HG02884 (cell line): ENCODE data around the gene PDE1C.

Experiments used
- ATAC-seq: cut with Tn5 transposase; IDR thresholded peaks from one replicate; pipeline ENCODE4 v1.9.1; 2021; ENCODE audit warnings: mild to moderate bottlenecking, moderate library complexity; ENCODE audit not compliant: unreplicated experiment

The PDE1C gene

DNA sequence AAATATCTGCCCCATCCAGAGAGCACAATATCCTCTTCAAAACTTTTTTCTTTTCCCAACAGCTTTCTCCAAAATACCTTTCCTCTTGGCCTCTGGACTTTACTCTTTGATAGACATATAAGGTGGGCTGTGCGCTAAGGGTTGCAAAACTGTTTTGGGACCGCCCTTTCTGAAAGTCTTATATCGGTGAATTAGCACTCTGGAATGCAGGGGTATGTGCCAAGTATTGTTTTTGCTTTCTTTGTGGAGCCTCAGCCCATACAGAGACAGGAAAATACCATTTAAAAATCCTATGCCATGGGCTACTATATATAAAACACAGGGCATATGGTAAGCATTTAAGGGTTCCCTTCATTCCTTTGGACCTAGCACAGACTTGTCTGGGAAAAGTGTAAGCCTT lies 345.5 kb downstream of the PDE1C start:
- no peak for ATAC-seq

DNA sequence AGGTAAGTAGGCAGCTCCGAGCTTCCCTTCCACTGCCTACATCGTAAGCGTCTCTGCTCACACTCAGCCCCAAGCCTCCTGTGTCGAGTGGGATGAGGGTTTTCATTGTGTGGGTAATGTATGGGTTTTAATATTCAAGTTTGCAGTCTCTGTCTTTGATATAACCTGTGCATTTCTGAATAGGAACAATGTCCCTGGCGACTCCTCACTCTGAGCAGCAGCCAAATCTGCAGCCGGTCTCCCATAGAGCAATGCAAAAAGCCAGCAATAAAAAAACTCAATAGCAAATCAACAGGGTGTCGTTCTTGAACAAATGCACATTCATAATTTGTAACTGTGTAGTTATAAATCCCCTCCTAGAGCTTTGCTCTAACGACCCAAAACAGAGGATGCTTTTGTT lies 349.8 kb downstream of the PDE1C start:
- ATAC-seq, result no peak

- ATAC-seq, result no peak
Observed at GRCh38 chr7:31716355-31716754, 353.9 kb downstream of the PDE1C start.

DNA sequence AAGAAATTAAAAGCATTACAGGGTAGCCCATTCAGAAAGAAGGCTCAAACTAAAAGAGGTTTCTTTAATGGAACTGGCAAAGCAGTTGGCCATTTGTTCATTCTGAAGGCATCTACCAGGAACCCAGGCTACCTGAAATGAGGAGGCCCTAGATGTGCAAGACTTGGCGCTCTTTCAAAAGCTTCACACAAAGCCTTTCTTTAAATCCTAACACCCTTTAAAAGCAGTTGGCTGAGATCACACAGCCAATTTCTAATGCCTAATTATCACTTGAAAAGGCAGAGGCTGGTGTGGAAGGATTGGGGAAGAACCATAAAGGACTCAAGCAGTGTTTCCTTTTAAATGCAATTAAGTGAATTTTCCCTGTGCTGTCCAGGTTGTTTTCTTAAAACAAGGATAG lies 360.0 kb downstream of the PDE1C start:
- ATAC-seq, result no peak

GRCh38 chr7:31707089-31707488 lies 363.1 kb downstream of the PDE1C start:
- ATAC-seq, result no peak

DNA sequence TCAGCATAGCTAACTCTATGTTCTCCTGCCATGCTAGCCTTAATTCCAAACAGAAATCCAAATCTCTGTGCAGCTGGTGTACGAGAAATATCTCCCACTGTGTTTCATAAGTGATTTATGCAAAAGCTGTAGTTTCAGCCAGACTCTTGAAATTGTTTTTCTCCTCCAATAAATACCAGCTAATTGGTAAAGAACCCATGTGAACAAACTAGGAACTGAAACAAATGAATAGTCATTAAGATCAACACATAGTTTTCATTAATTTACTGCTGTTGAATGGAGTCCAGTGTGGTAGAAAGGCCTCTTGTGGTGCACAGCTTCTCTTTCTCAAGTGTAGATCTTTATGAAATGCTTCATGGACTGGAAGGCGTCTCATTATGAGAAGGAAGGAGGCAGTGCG lies 364.8 kb downstream of the PDE1C start:
- ATAC-seq, result peak; percentile 68

GRCh38 chr7:31702354-31702753 lies 367.9 kb downstream of the PDE1C start:
- peak; percentile 46 for ATAC-seq
